ENCODE data around the gene KNSTRN. TPM values are rescaled to one million over a fixed set of nuclear protein-coding genes. Genes with fewer than 3 reads are reported as not detected.
A peak's percentile ranks its signal among the peaks of the same experiment; 100 is the strongest.

KNSTRN gene
- total RNA-seq, 1 donor from 2014 or later: 28.4 TPM

DNA sequence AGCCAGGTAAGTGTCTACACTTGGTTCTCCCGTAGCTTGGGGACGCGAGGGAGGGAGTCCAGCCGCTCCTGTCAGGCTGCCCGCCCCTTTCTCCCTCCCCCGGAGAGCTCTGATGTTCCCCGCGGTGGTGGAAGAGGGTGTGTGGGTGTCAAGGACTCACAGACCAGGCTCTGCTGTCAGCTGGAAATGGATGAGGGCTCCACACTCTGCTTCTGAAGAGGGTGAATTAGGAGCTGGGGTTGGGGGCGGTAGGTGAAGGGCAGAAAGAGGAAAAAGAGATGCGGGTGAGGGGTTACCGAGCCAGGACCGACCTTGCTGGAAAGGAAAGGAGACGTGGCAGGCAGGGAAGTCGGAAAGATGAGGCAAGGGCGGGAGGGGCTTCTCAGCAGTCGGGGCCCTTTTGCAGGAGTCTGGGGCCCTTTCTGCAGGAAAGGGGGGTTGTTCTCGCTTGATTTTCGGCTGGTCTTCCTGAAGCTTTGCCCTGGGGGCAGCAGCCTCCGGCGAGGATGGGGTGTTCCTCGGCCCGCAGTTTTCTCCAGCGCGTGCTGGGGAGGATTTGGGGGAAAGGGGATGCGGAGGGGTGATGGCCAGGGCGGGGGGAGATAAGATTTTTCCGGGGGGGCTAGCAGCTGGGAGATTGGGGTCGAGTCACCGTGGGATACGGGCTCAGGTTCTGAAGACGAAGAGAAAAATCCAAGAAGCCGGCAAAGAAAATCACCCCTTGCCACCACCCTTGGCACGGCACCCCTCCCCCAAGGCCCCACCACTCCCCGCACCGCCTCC is 57.6 kb downstream of the KNSTRN start:
- Mint-ChIP-seq H3K27ac (ENCODE audit: unreplicated experiment) (peak overlapping the region; percentile 96), H3K4me1 (ENCODE audit: low read depth) (peaks cover 69% of the 10 kb centered on the region), H3K27me3 (ENCODE audit: low read depth) (peaks cover 19% of the 10 kb centered on the region), H3K36me3 (ENCODE audit: low read depth) (no peaks in the 10 kb centered on the region), H3K4me3 (ENCODE audit: unreplicated experiment) (peak overlapping the region; percentile 96), H3K9me3 (ENCODE audit: low read depth) (no peaks in the 10 kb centered on the region)
- DNase-seq (ENCODE audit: low spot score): no peak
- TF ChIP-seq, protein P1, sequence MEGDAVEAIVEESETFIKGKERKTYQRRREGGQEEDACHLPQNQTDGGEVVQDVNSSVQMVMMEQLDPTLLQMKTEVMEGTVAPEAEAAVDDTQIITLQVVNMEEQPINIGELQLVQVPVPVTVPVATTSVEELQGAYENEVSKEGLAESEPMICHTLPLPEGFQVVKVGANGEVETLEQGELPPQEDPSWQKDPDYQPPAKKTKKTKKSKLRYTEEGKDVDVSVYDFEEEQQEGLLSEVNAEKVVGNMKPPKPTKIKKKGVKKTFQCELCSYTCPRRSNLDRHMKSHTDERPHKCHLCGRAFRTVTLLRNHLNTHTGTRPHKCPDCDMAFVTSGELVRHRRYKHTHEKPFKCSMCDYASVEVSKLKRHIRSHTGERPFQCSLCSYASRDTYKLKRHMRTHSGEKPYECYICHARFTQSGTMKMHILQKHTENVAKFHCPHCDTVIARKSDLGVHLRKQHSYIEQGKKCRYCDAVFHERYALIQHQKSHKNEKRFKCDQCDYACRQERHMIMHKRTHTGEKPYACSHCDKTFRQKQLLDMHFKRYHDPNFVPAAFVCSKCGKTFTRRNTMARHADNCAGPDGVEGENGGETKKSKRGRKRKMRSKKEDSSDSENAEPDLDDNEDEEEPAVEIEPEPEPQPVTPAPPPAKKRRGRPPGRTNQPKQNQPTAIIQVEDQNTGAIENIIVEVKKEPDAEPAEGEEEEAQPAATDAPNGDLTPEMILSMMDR (IDR thresholded peaks at IDR 0.05): no peak

DNA sequence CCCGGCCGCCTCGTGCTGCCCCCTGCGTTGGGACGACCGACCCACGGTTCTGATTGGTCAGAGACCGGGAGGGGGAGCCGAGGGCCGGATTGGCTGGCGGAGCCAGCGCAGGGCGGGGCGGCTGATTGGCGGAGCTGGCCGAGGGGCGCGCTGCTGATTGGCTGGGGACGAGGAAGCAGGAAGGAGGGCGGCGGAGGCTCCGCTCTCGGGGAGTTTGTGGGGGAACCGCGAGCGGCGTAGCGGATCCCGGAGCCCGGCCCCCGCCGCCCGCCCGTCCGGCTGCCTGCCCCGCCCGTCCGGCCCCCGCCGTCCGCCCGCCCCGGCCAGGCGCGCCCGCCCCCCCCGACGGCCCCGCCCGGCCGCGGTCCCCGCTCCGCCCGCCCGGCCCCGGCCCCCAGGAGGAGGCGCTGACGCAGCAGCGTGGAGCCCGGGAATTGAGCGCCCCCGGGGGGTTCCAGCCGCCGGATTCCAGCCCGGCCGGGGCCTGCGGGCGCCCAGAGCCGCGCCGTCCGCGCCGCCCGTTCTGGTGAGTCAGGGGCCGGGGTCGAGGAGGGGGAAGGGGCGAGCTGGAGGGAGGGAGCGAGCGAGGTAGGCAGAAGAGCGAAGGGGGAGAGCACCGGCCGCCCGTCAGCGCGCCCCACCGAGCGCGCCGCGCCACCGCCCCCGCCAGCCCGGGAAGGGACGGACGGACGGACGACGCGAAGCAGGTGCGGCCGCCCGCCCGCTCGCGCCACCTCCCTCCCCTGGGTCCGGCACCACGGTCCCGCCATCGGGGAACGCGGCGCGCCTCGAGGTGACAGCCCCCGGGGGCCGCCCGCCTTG is 58.4 kb downstream of the KNSTRN start, which contains the start of gene BAHD1:
TSS of gene BAHD1 (plus strand) at position 211 of the 822 bp plus-strand sequence. CDS start 17,512 bp downstream, outside the sequence.
- H3K4me3 Mint-ChIP-seq (ENCODE audit: unreplicated experiment): peak within 1 kb of the TSS; percentile 96
- DNase-seq (ENCODE audit: low spot score): peak; percentile 99
- no peaks in the 10 kb centered on the region for H3K9me3 Mint-ChIP-seq (ENCODE audit: low read depth)
- peaks cover 12% of the 10 kb centered on the region for H3K27me3 Mint-ChIP-seq (ENCODE audit: low read depth)
- peak within 1 kb of the TSS; percentile 96 for H3K27ac Mint-ChIP-seq (ENCODE audit: unreplicated experiment)
- H3K4me1 Mint-ChIP-seq (ENCODE audit: low read depth): peaks cover 72% of the 10 kb centered on the region
- H3K36me3 Mint-ChIP-seq (ENCODE audit: low read depth): no peaks in the 10 kb centered on the region
- TF ChIP-seq, protein P1 (IDR thresholded peaks at IDR 0.05): peak; percentile 39

GRCh38 chr15:40441565-40442531 is 59.3 kb downstream of the KNSTRN start:
- DNase-seq (ENCODE audit: low spot score): no peak
- Mint-ChIP-seq H3K27ac (ENCODE audit: unreplicated experiment) (peak overlapping the region; percentile 59), H3K4me3 (ENCODE audit: unreplicated experiment) (peak overlapping the region; percentile 88), H3K27me3 (ENCODE audit: low read depth) (peaks cover 7% of the 10 kb centered on the region), H3K36me3 (ENCODE audit: low read depth) (no peaks in the 10 kb centered on the region), H3K4me1 (ENCODE audit: low read depth) (peaks cover 65% of the 10 kb centered on the region), H3K9me3 (ENCODE audit: low read depth) (no peaks in the 10 kb centered on the region)
- TF ChIP-seq, protein P1 (IDR thresholded peaks at IDR 0.05): peak; percentile 65

DNA sequence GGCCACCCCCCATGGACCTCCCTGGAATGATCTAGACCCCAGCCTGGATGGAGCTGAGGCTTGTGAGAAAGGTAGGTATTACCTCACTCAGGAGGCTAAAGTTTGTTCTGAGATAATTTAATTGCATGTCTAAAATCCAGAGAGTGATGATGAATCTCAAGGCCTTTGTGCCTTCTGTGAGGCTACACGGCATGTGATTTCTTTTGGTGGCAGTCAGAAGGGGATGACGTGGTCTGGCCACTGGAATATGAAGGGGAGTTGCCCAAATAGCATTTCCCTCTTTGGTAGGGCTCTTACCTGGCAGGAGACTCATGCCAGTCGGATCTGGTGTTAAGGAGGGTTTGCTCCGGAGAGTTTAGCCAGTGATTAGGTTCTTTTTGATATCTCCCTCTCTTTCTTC is 60.7 kb downstream of the KNSTRN start:
- H3K9me3 Mint-ChIP-seq (ENCODE audit: low read depth): no peaks in the 10 kb centered on the region

More for the DNA sequence above, 60.7 kb downstream of the KNSTRN start:
- Mint-ChIP-seq H3K36me3 (ENCODE audit: low read depth) (no peaks in the 10 kb centered on the region), H3K27ac (ENCODE audit: unreplicated experiment) (no peak overlapping the region), H3K27me3 (ENCODE audit: low read depth) (no peaks in the 10 kb centered on the region), H3K4me3 (ENCODE audit: unreplicated experiment) (no peak overlapping the region), H3K4me1 (ENCODE audit: low read depth) (peaks cover 52% of the 10 kb centered on the region)
- DNase-seq (ENCODE audit: low spot score): no peak
- TF ChIP-seq, protein P1 (IDR thresholded peaks at IDR 0.05): no peak

Measured in chondrocyte (in vitro differentiated cells).